Erythroblast (primary cell): ENCODE measurements around the gene EIF4EBP3.

ENCODE experiments used
- GATA1 ChIP-seq: IDR thresholded peaks from 2 replicates; pipeline ENCODE4 v1.6.1; 2011; ENCODE audit warnings: low read depth, mild to moderate bottlenecking, control low read depth, low read length, moderate library complexity
- POLR2A ChIP-seq: IDR thresholded peaks from 2 replicates; pipeline ENCODE4 v1.6.1; 2011; ENCODE audit warnings: mild to moderate bottlenecking, low read length

GRCh38 chr5:140554454-140554853 is 7.0 kb downstream of the EIF4EBP3 start:
- TF ChIP-seq POLR2A (peak; percentile 21), GATA1 (no peak)
